NCI-H1436 treated with DMSO at 0.1 percent for 48 hours (cell line): ENCODE results near the gene PAX5.

ENCODE experiments used
- DNase-seq: peaks from one replicate; lab custom pipeline; 2025; lab: John Stamatoyannopoulos, UW

The PAX5 gene

DNA sequence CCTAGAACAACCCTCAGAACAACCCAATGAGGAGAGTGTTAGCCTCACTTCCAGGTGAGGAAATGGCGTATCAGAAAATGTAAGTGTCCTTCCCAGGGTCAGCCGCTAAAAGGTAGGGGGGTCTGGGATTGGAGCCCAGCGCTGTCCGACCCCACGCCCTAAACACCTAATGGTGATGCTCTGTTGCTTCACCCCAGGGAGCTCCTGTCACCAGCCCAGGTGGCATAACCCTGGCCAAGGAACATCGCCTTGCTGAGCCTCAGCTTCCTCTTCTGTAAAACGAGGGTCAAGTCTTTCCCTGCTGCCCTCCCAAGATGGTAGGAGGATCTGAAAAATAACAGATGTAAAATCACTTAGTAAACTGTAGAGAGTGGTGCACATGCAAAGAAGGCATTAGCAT, 132.5 kb downstream of the PAX5 start:
- DNase-seq: no peak

- DNase-seq: no peak
These were observed 133.2 kb downstream of the PAX5 start for GRCh38 chr9:36900856-36901220.

DNA sequence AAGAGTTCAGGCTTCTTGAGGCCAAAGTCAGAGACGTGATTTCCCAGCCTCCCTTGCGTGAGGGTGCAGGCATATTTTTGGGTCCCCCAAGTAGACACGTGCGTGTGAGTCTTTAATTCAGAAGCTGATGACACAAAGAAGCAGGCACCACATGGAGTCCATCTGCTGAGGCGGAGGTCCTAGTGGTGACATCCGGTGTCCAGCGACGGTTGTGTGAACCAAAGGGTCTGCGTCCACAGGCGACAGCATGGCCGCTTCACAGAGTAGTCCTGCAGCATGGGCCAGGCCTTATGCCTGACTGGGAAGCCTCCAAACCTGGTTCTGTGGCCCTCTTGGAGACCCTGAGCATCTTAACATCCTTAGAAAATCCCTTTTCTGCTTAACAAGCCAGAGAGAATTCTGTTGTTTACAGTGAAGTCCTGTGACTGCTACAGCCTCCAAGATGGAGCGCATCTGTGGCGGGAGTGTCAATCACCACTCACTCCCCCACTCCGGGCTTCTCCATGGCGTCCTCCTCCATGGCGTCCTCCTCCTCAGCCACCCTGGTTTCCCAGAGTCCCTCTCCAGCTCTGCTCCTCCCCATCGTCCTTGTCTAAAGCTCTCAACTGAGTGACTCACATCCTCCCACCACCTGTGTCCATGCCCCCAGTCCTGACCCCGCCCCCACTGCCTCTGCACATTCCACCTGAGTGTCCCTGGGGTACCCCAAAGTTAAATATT, 133.8 kb downstream of the PAX5 start:
- no peak for DNase-seq

- DNase-seq: no peak
These were observed 134.7 kb downstream of the PAX5 start for GRCh38 chr9:36899406-36899805.

GRCh38 chr9:36898431-36899020, 135.5 kb downstream of the PAX5 start:
- DNase-seq: no peak

- no peak for DNase-seq
These were observed 136.6 kb downstream of the PAX5 start for GRCh38 chr9:36897478-36897877.

GRCh38 chr9:36897019-36897418, 137.0 kb downstream of the PAX5 start:
- DNase-seq: no peak

- no peak for DNase-seq
These were observed 137.8 kb downstream of the PAX5 start for GRCh38 chr9:36896296-36896695.

- DNase-seq: no peak
These were observed 138.3 kb downstream of the PAX5 start for GRCh38 chr9:36895744-36896260.

DNA sequence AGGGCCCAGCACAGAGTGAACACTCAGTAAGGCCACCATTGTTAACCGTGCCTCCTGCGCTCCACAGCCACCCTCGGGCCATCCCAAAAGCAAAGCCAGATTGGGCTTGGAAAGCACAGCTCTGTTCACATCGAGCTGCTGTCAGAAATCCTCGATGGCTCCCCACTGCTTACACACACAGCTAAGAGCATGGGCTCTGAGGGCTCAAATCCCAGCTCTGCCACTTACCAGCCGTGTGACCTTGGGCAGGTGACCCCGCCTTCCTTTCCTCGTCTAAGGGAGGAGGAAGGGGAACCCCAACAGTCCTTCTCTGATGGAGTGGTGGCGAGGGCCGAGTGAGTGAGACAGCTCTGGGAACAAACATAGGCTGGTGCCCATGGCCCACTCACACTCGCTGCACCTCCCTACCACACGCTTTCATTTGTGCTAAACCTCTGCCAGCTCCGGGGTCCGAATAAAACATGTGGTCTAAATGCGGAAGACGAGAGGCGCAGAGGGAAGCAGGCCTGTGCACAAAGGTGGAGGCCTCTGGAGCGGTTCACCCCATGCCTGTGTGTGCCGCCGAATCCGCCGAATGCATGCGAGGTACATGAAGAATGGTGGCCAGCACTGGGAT, 139.3 kb downstream of the PAX5 start:
- DNase-seq: no peak

DNA sequence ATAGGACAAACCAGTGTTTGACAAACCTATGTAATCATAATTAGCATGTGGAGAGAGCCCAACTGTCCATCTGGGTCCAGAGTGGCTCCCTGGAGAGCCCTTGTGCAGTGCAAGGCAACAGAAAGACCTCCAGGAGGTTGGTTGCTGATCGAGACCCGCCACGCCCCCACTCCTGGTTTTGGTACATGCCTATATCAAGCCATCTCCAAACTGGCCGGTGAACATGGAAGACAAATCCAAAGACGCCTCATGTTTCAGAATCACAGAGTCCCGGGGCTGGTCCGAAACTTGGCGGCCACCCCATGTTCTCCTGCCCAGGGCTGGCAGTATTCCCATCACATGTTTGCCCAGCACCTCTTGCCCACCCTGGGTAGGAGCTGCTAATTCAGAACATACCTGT, 140.2 kb downstream of the PAX5 start:
- no peak for DNase-seq

- DNase-seq: no peak
These were observed 140.9 kb downstream of the PAX5 start for GRCh38 chr9:36893184-36893583.

DNA sequence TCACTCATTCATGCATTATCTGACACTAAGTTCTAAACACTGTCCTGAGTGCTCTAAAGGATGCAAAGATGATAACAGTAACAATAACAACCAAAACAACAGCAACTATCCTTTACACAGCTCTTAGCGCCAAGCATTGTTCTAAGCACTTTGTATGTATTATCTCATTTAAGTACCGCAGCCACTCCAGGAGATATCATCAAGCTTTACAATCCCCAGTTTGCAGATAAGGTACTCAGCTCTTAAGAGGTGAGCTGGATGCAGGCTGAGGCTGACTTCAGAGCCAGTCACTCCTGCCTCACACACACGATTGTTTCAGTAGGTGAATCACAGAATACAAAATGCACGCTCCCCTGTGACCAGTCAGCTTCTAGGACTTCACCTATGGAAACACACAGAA, 141.8 kb downstream of the PAX5 start:
- DNase-seq: no peak

DNA sequence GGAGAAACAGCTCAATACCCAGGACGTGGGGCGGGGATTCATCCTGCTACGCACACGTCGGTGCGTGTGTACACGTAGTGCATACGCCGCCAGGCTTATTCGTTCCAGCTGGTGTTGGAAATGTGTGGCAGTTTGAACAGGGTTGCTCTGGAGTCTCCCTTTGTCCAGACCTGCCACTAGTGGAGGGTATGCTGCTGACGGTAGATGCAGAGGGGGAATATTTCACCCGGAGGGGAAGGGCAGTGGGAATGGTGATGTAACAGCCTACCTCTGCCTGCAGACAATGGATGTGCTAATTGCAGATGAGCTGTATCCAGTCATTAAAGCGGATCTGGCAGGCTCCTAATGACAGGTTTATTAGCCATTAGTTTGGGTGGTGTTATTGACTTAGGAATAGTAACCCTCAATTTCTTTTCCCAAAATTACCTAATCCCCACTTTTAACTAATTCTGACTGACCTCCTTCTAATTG, 142.7 kb downstream of the PAX5 start:
- DNase-seq: no peak

GRCh38 chr9:36889844-36890243, 144.2 kb downstream of the PAX5 start:
- DNase-seq: no peak

DNA sequence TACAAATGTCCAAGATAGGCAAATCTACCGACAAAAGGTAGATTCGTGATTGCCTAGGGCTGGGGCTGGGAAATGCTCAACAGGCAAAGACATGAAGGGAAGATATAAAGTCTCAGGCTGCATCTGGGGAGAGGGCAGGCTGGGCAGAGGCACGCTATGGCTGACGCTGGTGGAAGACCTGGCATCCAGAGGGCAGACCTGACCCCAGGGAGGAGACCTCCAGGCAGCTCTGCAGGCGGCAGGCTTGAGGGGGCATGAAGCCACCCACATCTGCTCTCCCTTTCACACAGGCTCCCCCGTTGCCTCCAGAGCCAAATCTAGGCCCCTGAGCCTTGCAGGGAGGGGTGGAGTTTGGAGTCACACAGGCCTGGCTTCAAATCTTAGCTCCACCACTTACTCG, 145.5 kb downstream of the PAX5 start:
- no peak for DNase-seq

DNA sequence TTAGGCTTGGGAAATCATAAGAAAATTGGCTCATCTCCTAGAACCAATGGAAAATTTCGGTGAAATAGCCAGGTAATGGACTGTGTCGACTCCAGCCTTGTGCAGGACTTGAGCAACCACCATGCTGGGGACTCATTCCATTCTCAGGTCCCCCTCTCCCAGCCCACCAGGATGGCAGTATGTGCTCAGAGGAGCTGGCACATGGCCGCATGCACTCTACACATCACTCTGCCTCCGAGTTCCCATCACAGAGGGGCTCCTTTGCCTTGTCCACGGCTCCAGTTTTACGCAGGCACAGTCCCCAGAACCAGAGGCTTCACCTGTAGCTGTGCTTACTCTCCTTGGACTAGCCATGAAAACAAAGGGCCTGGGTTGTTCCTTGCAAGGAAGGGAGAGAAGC, 149.3 kb downstream of the PAX5 start:
- DNase-seq: no peak

DNA sequence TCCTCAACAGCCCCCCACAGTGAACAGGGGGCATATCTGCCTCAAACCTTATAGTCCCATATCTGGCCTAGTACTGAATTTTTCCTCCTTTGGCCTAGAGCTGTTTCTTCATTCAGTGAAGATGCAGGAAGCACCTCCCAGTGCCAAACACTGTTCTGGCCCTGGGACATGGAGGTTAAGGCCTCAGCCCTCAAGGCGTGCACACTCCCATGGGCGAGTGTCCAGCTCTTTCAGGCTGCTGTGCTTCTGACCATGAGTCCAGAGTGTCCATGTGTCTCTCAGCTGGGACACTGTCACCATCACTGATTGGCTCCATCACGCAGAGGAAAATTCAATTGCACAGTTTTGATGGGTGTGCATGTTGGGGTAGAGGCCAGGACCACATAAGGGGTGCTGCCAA, 151.5 kb downstream of the PAX5 start:
- no peak for DNase-seq

- no peak for DNase-seq
These were observed 152.2 kb downstream of the PAX5 start for GRCh38 chr9:36881743-36882441.

- DNase-seq: no peak
These were observed 152.8 kb downstream of the PAX5 start for GRCh38 chr9:36881316-36881715.

- no peak for DNase-seq
These were observed 154.0 kb downstream of the PAX5 start for GRCh38 chr9:36880075-36880474.
